Activated B cell treated with CpG ODN at 0.5 μM for 24 hours (primary cell): ENCODE data around the gene SLC25A43. TPM values are rescaled to one million over a fixed set of nuclear protein-coding genes. Genes with fewer than 3 reads are reported as not detected.
"Not testable (repeated sequence)": the region's sequence is repeated elsewhere in the genome, so short reads cannot be mapped to it uniquely, and the experiment has no call there.

ENCODE experiments used
- ATAC-seq: fragments of 200-7000 bp; cut with Tn5 transposase; one replicate; pipeline ENCODE4 v1.10.0; 2021; ENCODE audit warnings: low read depth, mild to moderate bottlenecking, moderate library complexity
- CTCF ChIA-PET: fragments of 350-600 bp; sonication (Branson Sonifier 250); formaldehyde crosslinking; loops from one replicate; lab custom pipeline; 2021; ENCODE audit warnings: antibody characterized with exemption; lab: Charles Lee
- POLR2A ChIA-PET: fragments of 350-600 bp; sonication (Branson Sonifier 250); formaldehyde crosslinking; loops from one replicate; lab custom pipeline; 2021; ENCODE audit warnings: antibody characterized with exemption; lab: Charles Lee
- DNase-seq: peaks from one replicate; pipeline ENCODE4 v3.0.0; 2022
- H3K27ac Mint-ChIP-seq: one replicate; pipeline ENCODE4 v1.8.0; 2020; ENCODE audit warnings: mixed read lengths
- H3K27me3 Mint-ChIP-seq: one replicate; pipeline ENCODE4 v1.8.0; 2021; ENCODE audit warnings: mixed read lengths
- H3K36me3 Mint-ChIP-seq: one replicate; pipeline ENCODE4 v1.8.0; 2021; ENCODE audit warnings: low read depth, mixed read lengths
- H3K4me1 Mint-ChIP-seq: one replicate; pipeline ENCODE4 v1.8.0; 2021; ENCODE audit warnings: mixed read lengths
- H3K4me3 Mint-ChIP-seq: one replicate; pipeline ENCODE4 v1.8.0; 2020; ENCODE audit warnings: mild to moderate bottlenecking, mixed read lengths
- H3K9me3 Mint-ChIP-seq: one replicate; pipeline ENCODE4 v1.8.0; 2020; ENCODE audit warnings: mixed read lengths
- CTCF ChIP-seq: fragments of 200-600 bp; IDR thresholded peaks from one replicate; pipeline ENCODE4 v1.8.0; 2022; ENCODE audit warnings: antibody characterized with exemption, mild to moderate bottlenecking
- intact Hi-C: fragments of 100-400 bp; cut with micrococcal nuclease; formaldehyde crosslinking; loops from one replicate; pipeline ENCODE4 v1.15.1; 2024
- total RNA-seq: library from RNA; stranded (reverse); gene quantifications from 2 replicates; pipeline ENCODE4 v1.2.3, GENCODE V29; 2022

SLC25A43 gene
- total RNA-seq, 1 donor from 2014 or later: 11.0 TPM

- H3K9me3 Mint-ChIP-seq: no peaks in the 10 kb centered on the region
- intact Hi-C loops: loop anchor here (1.0 to 5.0 kb wide), 3 partner anchors 9 to 40 kb away; partner anchors contain the start of genes SLC25A43 and SLC25A5
- peak overlapping the region; percentile 64 for H3K4me3 Mint-ChIP-seq
- no peaks in the 10 kb centered on the region for H3K27me3 Mint-ChIP-seq
- TF ChIP-seq CTCF: no peak
- POLR2A ChIA-PET: interaction anchor here (0.5 to 2.3 kb wide), 5 partner anchors 18 to 364 kb away, joined by 3 to 23 read pairs (median 5); partner anchors contain the start of genes RPL39 and SLC25A5
- peaks cover 8% of the 10 kb centered on the region for H3K36me3 Mint-ChIP-seq
- H3K4me1 Mint-ChIP-seq: peaks cover 31% of the 10 kb centered on the region
- peak overlapping the region; percentile 92 for H3K27ac Mint-ChIP-seq
- DNase-seq (peak; percentile 15), ATAC-seq (peak; percentile 93)
- CTCF ChIA-PET: interaction anchor here (0.8 to 1.1 kb wide), 2 partner anchors 41 to 55 kb away, joined by 3 to 4 read pairs; partner anchors contain the start of gene SLC25A5
Observed at GRCh38 chrX:119427024-119427794, 28.1 kb downstream of the SLC25A43 start.

GRCh38 chrX:119427795-119428185 is 28.7 kb downstream of the SLC25A43 start:
- Mint-ChIP-seq H3K27me3 (no peaks in the 10 kb centered on the region), H3K4me3 (peak overlapping the region; percentile 41), H3K27ac (peak overlapping the region; percentile 92), H3K9me3 (no peaks in the 10 kb centered on the region), H3K36me3 (peaks cover 2% of the 10 kb centered on the region), H3K4me1 (peaks cover 31% of the 10 kb centered on the region)
- DNase-seq (no peak), ATAC-seq (no peak)
- POLR2A ChIA-PET: interaction anchor here (1.1 to 2.3 kb wide), 3 partner anchors 30 to 364 kb away, joined by 3 to 23 read pairs (median 5); partner anchors contain the start of genes RPL39 and SLC25A5
- no peak for TF ChIP-seq CTCF
- intact Hi-C loops: loop anchor here (1.0 to 5.0 kb wide), 3 partner anchors 9 to 40 kb away; partner anchors contain the start of genes SLC25A43 and SLC25A5
- CTCF ChIA-PET: interaction anchor here (0.8 kb wide), 1 partner anchor 55 kb away, joined by 4 read pairs; no protein-coding TSS in a partner anchor

GRCh38 chrX:119429471-119429870 is 30.3 kb downstream of the SLC25A43 start:
- Mint-ChIP-seq H3K27ac (no peak overlapping the region), H3K27me3 (no peaks in the 10 kb centered on the region), H3K4me1 (peaks cover 31% of the 10 kb centered on the region), H3K9me3 (no peaks in the 10 kb centered on the region), H3K36me3 (peaks cover 6% of the 10 kb centered on the region), H3K4me3 (no peak overlapping the region)
- ATAC-seq: no peak
- CTCF ChIA-PET: no interaction called here
- intact Hi-C loops: loop anchor here (5.0 kb wide), 1 partner anchor 38 kb away; the partner anchor contains the start of gene SLC25A5
- no peak for TF ChIP-seq CTCF
- no peak for DNase-seq
- POLR2A ChIA-PET: interaction anchor here (0.7 kb wide), 1 partner anchor 356 kb away, joined by 3 read pairs; no protein-coding TSS in a partner anchor

GRCh38 chrX:119441295-119441694 is 42.2 kb downstream of the SLC25A43 start:
- DNase-seq, H3K4me3 Mint-ChIP-seq, CTCF ChIA-PET, H3K27ac Mint-ChIP-seq, intact Hi-C loops, H3K9me3 Mint-ChIP-seq, ATAC-seq, H3K27me3 Mint-ChIP-seq, POLR2A ChIA-PET, H3K4me1 Mint-ChIP-seq, H3K36me3 Mint-ChIP-seq: not testable (repeated sequence)

- no peak for TF ChIP-seq CTCF
- H3K4me1 Mint-ChIP-seq: peaks cover 7% of the 10 kb centered on the region
- no peak overlapping the region for H3K27ac Mint-ChIP-seq
- H3K27me3 Mint-ChIP-seq: no peaks in the 10 kb centered on the region
- H3K36me3 Mint-ChIP-seq: peaks cover 10% of the 10 kb centered on the region
- ATAC-seq (no peak), DNase-seq (no peak)
- intact Hi-C loops: no loop called here
- H3K9me3 Mint-ChIP-seq: no peaks in the 10 kb centered on the region
- ChIA-PET POLR2A (no interaction called here), CTCF (no interaction called here)
- H3K4me3 Mint-ChIP-seq: no peak overlapping the region
Observed at GRCh38 chrX:119442286-119442685, 43.1 kb downstream of the SLC25A43 start.
